ENCODE data around the gene COL18A1.
"Not testable (repeated sequence)": the region's sequence is repeated elsewhere in the genome, so short reads cannot be mapped to it uniquely, and the experiment has no call there.

The COL18A1 gene

DNA sequence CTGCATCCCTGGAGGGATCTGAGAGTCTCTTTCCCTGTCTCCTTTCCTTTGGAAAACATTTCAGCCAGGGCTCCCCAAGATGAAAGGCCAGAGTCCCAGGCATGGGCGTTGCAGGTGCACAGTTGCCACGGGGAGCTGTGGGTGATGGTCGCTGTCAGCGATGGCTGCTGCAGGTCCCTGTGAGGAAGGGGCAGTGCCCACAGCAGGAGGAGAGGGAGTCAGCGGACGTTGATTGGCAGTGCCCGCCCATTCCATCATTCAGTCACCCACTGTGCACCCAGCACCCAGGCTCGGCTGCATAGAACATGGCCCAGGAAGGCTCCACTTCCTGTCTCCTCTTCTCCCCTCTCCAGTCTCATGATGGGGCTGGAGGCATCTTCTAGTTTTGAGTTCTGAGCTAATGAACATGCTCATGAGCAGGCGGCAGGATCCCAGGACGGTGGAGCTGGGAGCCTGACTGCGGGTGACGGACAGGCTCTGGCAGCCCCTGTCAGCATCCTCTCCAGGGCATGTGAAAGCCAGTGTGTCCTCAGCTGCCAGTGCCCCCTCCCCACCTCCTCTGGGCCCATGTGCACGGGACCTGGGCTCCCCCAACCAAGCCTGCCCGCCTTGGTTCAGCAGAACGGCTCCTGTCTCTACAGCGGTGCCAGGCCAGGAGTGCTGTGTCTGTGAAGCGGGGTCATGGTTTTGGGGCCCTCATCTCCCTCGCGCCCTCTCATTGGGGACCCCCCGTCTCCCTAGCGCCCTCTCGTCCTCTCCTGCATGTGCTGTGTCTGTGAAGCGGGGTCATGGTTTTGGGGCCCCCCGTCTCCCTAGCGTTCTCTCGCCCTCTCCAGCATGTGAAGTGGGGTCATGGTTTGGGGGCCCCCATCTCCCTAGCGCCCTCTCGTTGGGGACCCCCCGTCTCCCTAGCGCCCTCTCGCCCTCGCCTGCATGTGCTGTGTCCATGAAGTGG, 24.5 kb downstream of the COL18A1 start:
- no peak for DNase-seq

- DNase-seq, result no peak
These were observed 25.8 kb downstream of the COL18A1 start for GRCh38 chr21:45430521-45431501.

DNA sequence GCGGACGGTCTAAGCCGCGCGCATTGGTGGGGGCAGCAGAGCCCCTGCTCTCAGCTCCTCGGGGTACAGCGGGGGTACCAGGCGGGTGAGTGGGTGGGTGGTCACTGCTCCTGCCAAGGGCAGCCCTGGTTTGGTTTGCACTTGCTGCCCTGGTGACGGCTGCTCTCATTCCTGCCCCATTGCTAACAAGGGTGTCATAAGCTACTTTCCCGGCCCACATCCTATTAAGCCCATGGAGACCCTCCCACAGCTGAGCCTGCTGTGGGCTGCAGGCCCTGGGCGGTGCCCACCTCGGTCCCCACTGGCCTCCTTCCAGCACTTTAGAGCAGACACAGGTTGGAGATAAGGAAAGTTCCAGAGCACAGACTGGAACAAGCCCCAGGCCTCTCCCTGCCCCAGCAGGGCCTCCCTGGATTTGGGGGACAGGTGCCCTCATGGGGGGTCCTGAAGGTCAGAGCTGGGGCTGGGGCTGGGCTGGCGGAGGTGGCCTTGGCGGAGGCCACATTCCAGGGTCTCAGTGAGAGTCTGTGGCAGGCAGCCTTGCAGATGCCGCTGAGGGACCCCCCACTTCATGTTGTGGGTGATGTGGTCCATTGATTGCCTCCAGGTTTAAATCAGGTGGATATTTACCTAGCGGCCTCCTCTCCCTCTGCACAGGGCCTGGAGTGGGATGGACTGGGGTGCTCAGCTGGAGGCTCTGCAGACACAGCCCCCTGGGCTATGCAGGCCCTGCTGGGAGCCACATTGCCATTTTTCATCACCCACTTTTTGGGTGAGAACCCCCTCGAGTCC, 27.0 kb downstream of the COL18A1 start:
- DNase-seq, result no peak

- no peak for DNase-seq
These were observed 27.8 kb downstream of the COL18A1 start for GRCh38 chr21:45432575-45433255.

DNA sequence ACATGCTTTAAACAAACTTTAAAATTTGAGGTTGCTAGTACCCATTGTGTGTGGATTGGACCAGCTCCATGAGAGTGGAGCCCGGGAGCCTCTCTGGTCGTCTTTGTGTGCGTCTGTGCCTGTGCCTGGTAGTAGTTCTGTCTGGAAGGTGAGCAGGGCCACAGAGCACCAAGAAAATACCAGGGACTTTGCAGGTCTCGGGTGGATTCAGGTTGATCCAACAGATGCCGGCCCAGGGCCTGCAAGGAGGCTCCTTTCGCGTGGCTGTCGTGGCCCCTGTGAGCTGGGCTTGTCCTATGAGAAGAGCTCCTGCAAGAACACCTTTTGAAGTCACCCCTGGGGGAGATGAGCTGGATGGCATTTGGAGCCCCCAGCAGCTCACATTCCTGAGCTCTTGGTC, 28.3 kb downstream of the COL18A1 start:
- no peak for DNase-seq

DNA sequence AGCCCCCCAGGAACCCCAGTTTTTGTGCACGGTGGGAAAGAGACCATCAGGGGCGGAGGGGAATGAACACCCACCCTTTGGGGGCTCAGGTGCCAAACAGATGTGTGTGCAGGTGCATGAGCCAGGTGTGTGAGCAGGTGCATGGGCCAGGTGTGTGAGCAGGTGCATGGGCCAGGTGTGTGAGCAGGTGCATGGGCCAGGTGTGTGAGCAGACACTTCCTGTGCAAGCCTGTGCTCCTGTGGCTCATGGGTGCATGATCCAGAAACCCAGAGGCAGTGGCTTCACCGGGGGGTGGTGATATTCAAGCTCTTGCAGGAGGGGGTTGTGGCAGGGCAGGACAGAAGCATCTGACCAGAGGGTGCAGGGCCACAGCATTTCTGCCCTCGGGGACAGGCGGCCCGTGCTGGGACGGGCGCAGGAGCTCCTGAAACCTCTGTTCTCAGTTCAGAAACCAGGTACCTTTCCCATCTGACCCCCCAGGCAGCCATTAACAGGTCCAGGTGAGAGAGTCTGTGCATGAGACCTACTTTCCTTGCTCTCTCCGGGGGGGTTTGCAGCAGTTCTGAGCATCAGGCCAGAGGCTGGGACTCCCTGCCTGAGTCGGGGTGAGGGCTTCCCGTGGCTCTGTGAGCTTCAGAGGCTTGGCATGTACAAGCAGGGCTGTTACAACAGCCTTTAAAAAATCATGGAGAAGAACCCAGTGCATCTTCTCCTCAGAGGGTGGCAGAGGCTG, 29.1 kb downstream of the COL18A1 start:
- DNase-seq, result no peak

DNA sequence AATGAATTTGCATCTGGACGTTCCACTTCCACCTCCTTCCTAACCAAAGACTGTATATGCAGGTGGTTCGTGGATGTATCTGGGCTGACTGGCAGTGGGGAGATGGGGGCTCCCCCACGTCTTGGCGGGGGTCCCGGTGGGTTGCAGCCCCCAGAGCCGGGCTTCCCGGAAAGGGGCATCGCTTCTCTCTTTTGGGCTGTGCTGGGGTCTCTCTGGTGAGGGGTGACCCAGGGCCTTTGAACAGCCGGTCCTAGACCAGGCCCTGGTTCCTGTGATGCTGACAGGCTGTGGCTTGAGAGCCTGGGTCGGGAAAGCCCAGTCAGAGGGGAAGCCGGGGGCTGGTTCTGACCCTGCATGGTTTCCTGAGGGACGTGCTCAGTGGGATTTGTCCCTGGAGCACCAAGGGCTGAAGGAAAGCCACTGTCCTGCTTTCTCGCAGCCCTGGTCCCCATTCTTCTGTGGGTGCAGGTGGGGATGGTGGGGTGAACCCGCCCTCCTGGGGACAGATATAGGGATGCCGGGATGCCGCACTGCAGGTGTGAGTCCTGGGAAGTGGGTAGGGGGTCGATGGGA, 29.8 kb downstream of the COL18A1 start:
- no peak for DNase-seq

- DNase-seq, result no peak
These were observed 30.5 kb downstream of the COL18A1 start for GRCh38 chr21:45435405-45435981.

DNA sequence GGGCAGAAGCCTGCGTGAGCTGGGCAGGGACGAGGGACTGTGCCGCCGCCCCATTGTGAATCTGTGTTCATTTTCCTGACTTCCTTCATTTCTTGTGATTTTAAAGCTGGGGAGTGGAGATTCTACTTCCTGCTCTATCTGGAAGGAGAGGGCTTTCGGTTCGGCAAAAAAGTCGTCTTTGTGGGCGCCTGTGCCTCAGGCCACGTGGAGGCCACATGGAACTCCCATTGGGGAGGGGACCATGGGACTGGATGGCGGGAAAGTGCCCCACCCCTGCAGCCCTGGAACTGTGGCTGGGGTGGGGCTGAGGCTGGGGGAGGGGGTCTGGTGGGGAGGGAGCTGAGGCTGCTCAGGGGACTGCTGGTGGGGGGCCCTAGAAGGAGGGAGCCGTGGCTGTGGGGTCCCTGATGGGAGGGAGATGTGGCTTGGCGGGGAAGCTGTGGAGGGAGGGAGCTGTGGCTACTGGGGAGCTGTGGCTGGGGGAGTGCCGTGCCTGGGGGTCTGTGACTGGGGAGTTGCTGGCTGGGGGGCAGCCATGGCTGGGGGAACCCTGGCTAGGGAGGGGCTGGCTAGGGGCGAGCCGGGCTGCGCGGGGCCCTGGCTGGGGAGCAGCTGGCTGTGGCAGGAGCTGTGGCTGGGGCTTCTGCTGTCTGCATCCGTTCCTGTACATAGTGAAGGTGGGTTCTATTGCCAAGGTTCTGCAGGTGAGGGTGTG, 31.5 kb downstream of the COL18A1 start:
- no peak for DNase-seq

DNA sequence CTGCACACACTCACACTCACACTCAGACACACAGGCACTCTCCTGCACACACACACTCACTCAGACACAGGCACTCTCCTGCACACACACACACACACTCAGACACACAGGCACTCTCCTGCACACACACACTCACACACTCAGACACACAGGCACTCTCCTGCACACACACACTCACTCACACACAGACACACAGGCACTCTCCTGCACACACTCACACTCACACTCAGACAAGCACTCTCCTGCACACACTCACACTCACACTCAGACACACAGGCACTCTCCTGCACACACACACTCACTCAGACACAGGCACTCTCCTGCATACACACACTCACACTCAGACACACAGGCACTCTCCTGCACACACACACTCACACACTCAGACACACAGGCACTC, 32.9 kb downstream of the COL18A1 start:
- DNase-seq, result not testable (repeated sequence)

DNA sequence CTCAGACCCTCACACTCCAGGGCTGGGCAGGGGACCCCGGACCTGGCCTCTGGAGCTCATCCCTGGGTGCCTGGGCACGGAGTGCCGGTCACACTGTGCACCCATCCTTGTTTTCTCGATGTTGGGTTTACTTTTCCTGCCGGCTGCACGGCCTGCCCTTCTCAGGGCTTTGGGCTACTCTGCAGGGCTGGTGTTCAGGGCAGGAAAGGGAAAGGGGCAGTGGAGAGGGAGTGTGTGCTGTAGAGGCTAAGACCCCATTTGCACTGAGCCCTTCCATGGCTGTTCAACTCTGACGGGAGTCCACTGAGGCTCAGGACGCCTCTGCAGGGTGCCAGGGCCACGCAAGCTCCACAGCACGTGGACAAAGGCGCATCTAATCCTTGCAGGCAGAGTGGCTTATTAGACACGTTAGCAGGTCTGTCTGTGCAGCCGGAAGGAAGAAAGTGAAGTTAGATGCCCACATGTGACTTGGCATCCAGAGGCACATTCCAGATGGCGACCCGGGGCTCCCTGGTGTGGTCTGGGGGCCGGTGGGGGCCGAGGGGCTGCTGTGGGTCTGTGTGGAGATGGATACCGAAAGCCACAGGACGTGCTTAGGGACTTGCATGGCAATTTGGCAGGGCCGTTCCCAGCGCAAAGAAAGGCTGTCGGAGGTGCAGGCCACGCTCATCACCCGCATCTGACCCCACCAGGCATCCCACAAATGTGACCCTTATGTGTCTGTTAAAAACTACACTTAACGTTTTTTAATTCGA, 33.6 kb downstream of the COL18A1 start:
- DNase-seq, result no peak

DNA sequence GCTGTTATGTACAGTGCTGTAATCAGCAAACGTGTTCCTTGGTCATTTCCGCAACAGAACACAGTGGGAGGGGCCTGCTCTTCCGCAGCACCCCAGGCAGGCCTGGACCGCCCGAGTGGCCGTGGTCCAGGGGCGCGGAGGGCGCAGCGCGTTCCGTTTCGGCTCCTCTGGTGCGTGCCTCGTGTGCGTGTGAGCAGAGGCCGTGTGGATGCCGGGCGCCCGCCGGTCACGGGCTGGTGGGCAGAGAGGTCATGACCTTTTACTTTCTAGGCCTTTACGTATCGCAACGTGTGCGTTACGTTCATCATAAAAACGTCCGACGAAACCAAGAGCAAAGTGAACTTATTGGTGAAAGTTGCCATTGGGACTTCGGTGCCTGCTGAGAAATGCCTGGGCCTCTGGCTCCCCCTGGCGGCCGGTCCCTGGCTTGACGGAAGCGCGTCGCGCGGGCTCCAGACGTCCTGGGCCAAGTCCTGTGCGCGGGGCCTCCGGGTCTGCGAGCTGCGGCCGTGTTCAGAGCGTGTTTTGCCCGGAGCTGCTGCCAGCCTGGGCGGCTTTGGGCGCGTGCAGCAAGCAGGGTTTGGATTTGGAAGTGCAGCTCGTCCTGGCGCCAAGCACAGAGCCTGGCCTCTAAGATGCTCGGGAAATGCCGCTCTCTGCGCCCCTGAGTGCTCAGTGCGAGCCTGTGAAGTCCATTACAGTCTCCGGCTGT, 34.4 kb downstream of the COL18A1 start:
- peak; percentile 81 for DNase-seq

- DNase-seq, result no peak
These were observed 35.0 kb downstream of the COL18A1 start for GRCh38 chr21:45439901-45440461.

DNA sequence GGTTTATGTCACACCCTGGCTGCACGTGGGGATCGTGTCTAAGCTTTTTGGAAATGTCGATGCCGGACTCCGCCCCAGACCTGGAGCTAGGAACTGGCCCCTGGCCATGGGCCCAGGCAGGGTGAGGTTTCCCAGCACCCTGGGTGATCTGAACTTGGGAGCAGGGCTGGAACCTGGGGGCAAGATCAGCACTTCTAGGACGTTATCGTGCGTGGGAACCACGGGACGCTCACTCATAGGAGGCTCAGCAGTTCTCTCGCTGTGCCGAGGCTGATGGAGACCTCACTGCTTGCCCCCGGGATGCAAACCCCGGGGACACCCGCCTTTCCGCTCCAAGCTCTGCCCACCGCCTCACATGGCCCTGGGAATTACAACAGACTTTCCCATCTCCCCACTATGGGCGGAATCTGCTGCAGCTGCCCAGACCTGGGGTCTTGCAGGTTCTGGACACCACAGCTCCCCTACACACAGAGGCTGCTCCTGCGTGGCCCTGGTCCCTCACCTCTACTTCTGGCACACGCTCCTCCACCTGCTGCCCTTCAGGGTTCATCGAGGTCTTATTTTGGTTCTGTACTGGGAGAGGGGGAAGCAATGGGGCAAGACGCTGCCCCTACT, 35.9 kb downstream of the COL18A1 start:
- DNase-seq, result no peak

- no peak for DNase-seq
These were observed 36.7 kb downstream of the COL18A1 start for GRCh38 chr21:45441431-45442255.

DNA sequence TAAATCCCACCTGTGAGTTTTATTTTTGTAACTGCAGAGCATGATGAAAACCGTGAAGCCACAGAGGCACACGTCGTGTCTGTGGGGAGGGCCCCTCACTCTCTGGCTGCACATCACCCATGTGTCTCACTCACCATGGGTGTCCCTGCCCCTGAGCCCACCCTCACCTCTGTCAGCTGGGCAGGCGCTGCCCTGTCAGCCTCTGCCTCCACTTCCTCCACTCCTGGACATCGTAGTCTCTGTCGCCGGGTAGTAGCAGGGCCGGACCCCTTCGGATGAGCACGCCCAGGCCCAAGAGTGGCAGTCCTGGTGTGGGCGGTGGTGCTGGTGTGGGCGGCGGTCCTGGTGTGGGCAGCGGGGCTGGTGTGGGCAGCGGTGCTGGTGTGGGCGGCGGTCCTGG, 37.3 kb downstream of the COL18A1 start:
- DNase-seq, result no peak

Data from CD4-positive, alpha-beta T cell treated with Interleukin-21 for 1 hour (primary cell).